Peyer's patch (tissue), 4 donors: Measurements from ENCODE around the gene KRT16. TPM values are rescaled to one million over a fixed set of nuclear protein-coding genes. Genes with fewer than 3 reads are reported as not detected.
"Not testable (repeated sequence)": the region's sequence is repeated elsewhere in the genome, so short reads cannot be mapped to it uniquely, and the experiment has no call there.

Experiments used
- DNase-seq, 3 donors: peaks; one replicate each; pipeline ENCODE4 v3.0.0-alpha.2; 2017 to 2019
- H3K27ac ChIP-seq, 4 donors: fragments of 200-600 bp; sonication (generic); one replicate each; pipeline ENCODE4 v1.5.1; 2016 to 2019
- H3K27me3 ChIP-seq, 2 donors: fragments of 200-600 bp; sonication (generic); one replicate each; pipeline ENCODE4 v1.5.1; 2019
- H3K36me3 ChIP-seq, 3 donors: fragments of 200-600 bp; sonication (generic); one replicate each; pipeline ENCODE4 v1.5.1; 2016 to 2019
- H3K4me1 ChIP-seq, 4 donors: fragments of 200-600 bp; sonication (generic); one replicate each; pipeline ENCODE4 v1.5.1; 2016 to 2019
- H3K4me3 ChIP-seq, 4 donors: fragments of 200-600 bp; sonication (generic); 1 replicate in 3 of 4; 2 replicates in 1 of 4; pipeline ENCODE4 v1.5.1; 2016 to 2019; ENCODE audit warnings: mild to moderate bottlenecking in 1 of 4
- H3K9me3 ChIP-seq, 4 donors: fragments of 200-600 bp; sonication (generic); one replicate each; pipeline ENCODE4 v1.5.1; 2016 to 2019; ENCODE audit warnings: mild to moderate bottlenecking in 1 of 4
- POLR2A ChIP-seq, 2 donors: fragments of 450-650 bp; IDR thresholded peaks; one replicate each; pipeline ENCODE4 v1.5.1; 2017; ENCODE audit warnings: antibody characterized with exemption in 2 of 2, mild to moderate bottlenecking in 2 of 2, moderate library complexity in 2 of 2
- total RNA-seq, 4 donors: library from RNA; depleted of rRNA; stranded (reverse); fragments of >200 nt; gene quantifications; one replicate each; pipeline ENCODE4 v1.1.0, GENCODE V29; 2016
- TF ChIP-seq, protein P1 (sequence below), 6 experiments: fragments of 450-650 bp in 4 of 6; fragments of 200-600 bp in 2 of 6; sonication (generic) in 1 of 6; IDR thresholded peaks; one replicate each; pipeline ENCODE4 v1.5.1; 2017 to 2019; ENCODE audit warnings: antibody characterized with exemption in 6 of 6, mild to moderate bottlenecking in 3 of 6, moderate library complexity in 1 of 6

Gene KRT16
- total RNA-seq: not detected

DNA sequence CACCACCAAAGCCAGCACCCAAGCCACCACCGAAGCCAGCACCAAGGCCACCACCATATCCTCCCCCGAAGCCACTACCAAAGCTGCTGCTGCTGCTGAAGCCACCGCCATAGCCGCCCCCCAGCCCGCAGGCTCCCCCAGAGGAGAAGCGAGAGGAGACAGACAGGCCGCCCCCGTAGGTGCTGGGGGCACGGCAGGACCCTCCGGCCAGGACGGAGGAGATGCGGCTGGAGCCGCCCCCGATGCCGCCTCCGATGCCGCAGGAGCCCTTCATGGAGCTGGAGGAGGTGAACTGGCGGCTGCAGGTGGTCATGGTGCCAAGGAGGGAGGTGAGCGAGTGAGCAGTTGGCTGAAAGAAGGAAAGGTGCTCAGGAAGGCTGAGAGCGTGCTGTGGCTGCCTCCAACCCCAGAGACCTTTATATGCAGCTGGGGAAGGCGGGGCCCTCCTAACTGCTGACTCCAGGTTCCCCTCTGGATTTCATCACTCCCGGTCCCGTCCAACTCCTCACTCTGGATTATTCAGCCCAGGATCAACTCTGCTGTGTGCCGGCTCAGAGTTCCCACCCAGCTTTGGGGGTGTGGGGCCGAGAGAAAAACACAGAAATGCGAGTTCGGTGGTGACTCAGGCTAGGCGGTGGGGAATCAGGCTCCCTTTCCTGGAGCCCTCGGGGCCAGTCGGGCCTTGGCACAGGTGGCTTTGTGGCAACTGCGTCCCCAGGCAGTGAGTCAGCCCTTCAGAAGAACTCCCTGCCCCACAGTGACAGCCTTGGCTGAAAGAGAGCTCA is at the start of gene KRT16:
Gene KRT16, minus strand, starts transcription at position 392 of the 785 bp plus-strand sequence. Its CDS starts 79 bp downstream, at position 313.
- H3K27ac ChIP-seq, H3K4me3 ChIP-seq, H3K27me3 ChIP-seq, H3K4me1 ChIP-seq, H3K36me3 ChIP-seq, H3K9me3 ChIP-seq: not testable (repeated sequence)
- DNase-seq: peak in 1 of 3 donors; percentile 38

DNA sequence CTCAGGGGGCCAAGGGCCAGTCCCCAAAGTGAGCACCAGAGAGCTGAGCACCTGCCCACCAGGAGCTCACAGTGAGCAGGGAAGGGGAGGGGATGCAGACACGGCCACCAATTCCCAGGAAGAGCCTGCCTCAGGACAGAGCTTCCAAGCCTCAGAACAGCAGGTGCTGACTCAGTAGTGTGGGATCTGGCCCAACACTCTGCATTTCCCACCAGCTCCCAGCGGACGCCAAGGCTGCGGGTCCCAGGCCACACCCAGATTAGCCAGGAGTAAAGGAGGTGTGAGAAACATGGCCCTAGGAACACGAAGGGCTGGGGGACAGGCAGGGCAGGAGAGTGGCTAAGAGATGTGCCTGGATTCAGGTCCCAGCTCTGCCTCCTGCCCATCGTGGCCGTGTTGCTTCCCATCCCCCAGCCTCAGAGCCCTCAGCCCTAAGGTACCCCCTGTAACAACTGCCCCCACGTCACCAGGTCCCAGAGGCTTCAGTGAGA is 47.7 kb upstream of the KRT16 start:
- Histone ChIP-seq H3K27ac (no peak overlapping the region), H3K9me3 (no peaks in the 10 kb centered on the region), H3K4me1 (peaks cover 0 to 29% (median 10%) of the 10 kb centered on the region in 4 donors), H3K4me3 (no peak overlapping the region), H3K27me3 (no peaks in the 10 kb centered on the region), H3K36me3 (no peaks in the 10 kb centered on the region)
- peak in 1 of 3 donors; percentile 47 for DNase-seq
- no peak for TF ChIP-seq POLR2A (IDR thresholded peaks at IDR 0.05)
- TF ChIP-seq, protein P1, sequence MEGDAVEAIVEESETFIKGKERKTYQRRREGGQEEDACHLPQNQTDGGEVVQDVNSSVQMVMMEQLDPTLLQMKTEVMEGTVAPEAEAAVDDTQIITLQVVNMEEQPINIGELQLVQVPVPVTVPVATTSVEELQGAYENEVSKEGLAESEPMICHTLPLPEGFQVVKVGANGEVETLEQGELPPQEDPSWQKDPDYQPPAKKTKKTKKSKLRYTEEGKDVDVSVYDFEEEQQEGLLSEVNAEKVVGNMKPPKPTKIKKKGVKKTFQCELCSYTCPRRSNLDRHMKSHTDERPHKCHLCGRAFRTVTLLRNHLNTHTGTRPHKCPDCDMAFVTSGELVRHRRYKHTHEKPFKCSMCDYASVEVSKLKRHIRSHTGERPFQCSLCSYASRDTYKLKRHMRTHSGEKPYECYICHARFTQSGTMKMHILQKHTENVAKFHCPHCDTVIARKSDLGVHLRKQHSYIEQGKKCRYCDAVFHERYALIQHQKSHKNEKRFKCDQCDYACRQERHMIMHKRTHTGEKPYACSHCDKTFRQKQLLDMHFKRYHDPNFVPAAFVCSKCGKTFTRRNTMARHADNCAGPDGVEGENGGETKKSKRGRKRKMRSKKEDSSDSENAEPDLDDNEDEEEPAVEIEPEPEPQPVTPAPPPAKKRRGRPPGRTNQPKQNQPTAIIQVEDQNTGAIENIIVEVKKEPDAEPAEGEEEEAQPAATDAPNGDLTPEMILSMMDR (IDR thresholded peaks at IDR 0.05): no peak

DNA sequence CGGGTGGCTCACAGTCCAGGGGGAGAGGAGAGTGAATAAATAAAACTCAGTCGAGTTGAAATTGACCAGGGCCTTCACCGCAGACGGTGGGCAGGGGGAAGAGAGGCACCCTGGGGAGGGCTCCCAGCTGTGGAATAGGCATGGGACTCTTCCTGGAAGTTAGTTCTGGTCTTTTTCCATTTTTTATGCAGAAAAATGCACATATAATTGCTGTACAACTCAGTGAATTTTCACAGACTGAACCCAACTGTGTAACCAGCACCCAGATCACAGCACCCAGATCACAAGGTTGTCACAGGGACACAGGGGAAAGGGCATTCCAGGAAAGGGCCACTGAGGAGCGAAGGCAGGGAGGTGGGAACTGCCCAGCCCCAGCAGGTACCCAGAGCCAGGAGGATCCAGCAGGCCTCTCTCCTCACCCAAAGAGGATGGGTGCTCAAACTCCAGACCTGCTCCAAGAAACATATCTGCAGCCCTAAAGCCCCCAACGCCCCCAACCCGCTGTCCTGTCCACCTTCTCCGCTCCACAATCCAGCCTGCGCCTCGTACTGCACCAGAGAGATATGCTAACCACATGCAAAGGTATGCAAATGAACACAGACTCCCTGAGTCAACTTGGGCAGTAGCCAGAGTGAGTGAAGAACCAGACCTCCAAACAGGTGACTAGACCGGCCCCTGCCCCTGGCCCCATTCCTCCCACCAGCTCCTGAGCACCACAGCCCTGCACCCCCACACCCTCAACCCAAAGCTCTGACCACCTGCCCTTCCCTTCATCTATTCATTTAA is 47.1 kb upstream of the KRT16 start:
- peak in 1 of 3 donors; percentile 49 for DNase-seq

DNA sequence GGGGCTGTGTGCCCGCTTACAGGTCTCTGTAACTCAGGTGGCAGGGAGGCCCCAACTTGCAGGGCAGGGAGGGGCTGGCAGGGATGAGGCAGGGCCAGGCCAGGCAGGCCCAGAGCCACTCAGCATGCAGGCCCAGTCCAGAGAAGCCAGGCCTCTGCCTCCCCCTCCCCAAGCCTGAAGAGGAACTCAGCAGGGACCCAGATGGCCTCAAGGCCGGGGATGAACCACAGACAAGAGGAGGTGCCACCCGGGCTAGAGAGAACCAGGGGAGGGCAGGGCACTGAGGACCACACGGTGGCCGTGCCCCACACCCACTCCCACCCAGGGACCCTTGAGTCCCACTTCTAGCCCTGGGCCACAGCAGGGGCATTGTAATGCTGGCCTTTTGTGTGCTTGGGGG is 46.3 kb upstream of the KRT16 start:
- H3K36me3 ChIP-seq: no peaks in the 10 kb centered on the region
- H3K4me3 ChIP-seq: no peak overlapping the region
- H3K27me3 ChIP-seq: no peaks in the 10 kb centered on the region
- peak overlapping the region in 1 of 4 donors; percentile 99 for H3K27ac ChIP-seq
- no peak for TF ChIP-seq POLR2A (IDR thresholded peaks at IDR 0.05)
- TF ChIP-seq, protein P1 (IDR thresholded peaks at IDR 0.05): no peak
- no peaks in the 10 kb centered on the region for H3K9me3 ChIP-seq
- DNase-seq: peak in 1 of 3 donors; percentile 46
- H3K4me1 ChIP-seq: peaks cover 0 to 34% (median 16%) of the 10 kb centered on the region in 4 donors

More for the DNA sequence above, 47.1 kb upstream of the KRT16 start:
- Histone ChIP-seq H3K27ac (no peak overlapping the region), H3K4me1 (peaks cover 0 to 30% (median 13%) of the 10 kb centered on the region in 4 donors), H3K36me3 (no peaks in the 10 kb centered on the region), H3K4me3 (no peak overlapping the region), H3K9me3 (no peaks in the 10 kb centered on the region), H3K27me3 (no peaks in the 10 kb centered on the region)
- TF ChIP-seq POLR2A (IDR thresholded peaks at IDR 0.05): no peak
- TF ChIP-seq, protein P1 (IDR thresholded peaks at IDR 0.05): no peak

DNA sequence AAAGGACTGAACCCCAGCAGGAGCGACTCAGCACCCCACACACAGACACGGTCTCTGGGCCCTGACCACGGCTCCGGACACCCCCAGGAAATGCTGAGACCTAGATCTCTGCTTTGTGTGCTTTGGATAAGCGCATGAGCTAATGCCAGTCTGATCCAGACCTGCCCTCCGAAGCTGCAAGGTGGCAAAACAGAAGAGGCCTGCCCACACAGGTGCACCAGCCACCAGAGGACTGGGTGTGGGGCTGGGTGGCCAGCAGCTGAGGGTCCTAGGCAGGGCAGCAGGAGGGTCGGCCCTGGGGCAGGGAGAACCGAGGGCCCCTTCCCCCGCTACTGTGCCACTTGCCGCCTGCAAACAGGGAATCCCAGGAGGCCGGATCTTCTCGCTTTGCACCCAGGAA is 45.4 kb upstream of the KRT16 start:
- TF ChIP-seq POLR2A (IDR thresholded peaks at IDR 0.05): no peak
- DNase-seq: peak in 1 of 3 donors; percentile 50
- no peak overlapping the region for H3K4me3 ChIP-seq
- no peaks in the 10 kb centered on the region for H3K27me3 ChIP-seq
- peak overlapping the region in 3 of 4 donors; percentile 90 to 99 (median 99) for H3K27ac ChIP-seq
- no peaks in the 10 kb centered on the region for H3K9me3 ChIP-seq
- peaks cover 0 to 43% (median 17%) of the 10 kb centered on the region in 4 donors for H3K4me1 ChIP-seq
- no peaks in the 10 kb centered on the region for H3K36me3 ChIP-seq

DNA sequence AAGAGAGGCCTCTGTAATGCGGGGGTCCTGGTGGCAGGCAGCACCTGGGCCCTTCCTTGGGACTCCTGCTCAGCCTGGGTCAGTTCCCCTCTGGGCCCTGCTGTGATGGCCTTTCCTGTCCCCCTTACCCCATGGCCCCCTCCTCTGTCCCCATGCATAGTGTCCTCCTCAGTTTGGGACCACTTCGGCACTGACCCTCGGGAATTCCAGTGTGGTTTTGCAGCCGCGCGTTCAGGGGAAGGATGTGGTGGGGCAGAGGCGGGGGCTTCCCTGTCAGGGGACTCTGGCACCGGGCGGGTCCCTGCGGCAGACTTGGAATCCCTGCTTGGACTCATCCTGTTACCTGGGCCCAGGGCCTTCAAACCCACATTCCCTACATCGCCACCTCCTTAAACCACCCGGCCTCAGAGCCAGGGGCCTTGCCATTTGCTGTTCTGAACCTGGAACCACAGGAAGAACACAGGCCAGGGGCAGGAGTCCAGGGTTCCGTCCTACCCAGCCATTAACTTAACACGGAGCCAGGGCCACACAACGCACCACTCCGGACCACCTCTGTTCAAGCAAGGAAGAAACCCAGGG is 44.7 kb upstream of the KRT16 start:
- DNase-seq: no peak
- no peaks in the 10 kb centered on the region for H3K27me3 ChIP-seq
- peak overlapping the region in 3 of 4 donors; percentile 90 to 99 (median 99) for H3K27ac ChIP-seq
- no peaks in the 10 kb centered on the region for H3K9me3 ChIP-seq
- no peaks in the 10 kb centered on the region for H3K36me3 ChIP-seq
- H3K4me1 ChIP-seq: peaks cover 0 to 50% (median 17%) of the 10 kb centered on the region in 4 donors
- TF ChIP-seq, protein P1 (IDR thresholded peaks at IDR 0.05): no peak
- no peak for TF ChIP-seq POLR2A (IDR thresholded peaks at IDR 0.05)
- H3K4me3 ChIP-seq: no peak overlapping the region
